ENCODE results near the gene TSPEAR.
A peak's percentile ranks its signal among the peaks of the same experiment; 100 is the strongest.
"Not testable (repeated sequence)": the region's sequence is repeated elsewhere in the genome, so short reads cannot be mapped to it uniquely, and the experiment has no call there.

TSPEAR gene

GRCh38 chr21:44639331-44639655 lies 72.1 kb downstream of the TSPEAR start:
- FAIRE-seq (no peak), DNase-seq (ENCODE audit: insufficient read length, low spot score) (no peak)
- no peak for TF ChIP-seq POU2F2 (IDR thresholded peaks at IDR 0.05; ENCODE audit: low read depth, low read length)
- TF ChIP-seq SPI1 (IDR thresholded peaks at IDR 0.05; ENCODE audit: low read depth, low read length): no peak
- no peak for TF ChIP-seq POLR2A (IDR thresholded peaks at IDR 0.05; ENCODE audit: low read depth, low read length)
- TF ChIP-seq TAF1 (IDR thresholded peaks at IDR 0.05; ENCODE audit: low read depth, low read length): no peak
- no peak for TF ChIP-seq POLR2AphosphoS5 (IDR thresholded peaks at IDR 0.05; ENCODE audit: low read depth, low read length)
- TF ChIP-seq PAX5 (IDR thresholded peaks at IDR 0.05; ENCODE audit: insufficient read depth, low read length, severe bottlenecking): no peak

GRCh38 chr21:44638506-44639330 lies 72.7 kb downstream of the TSPEAR start:
- not testable (repeated sequence) for FAIRE-seq; DNase-seq (ENCODE audit: insufficient read length, low spot score)

DNA sequence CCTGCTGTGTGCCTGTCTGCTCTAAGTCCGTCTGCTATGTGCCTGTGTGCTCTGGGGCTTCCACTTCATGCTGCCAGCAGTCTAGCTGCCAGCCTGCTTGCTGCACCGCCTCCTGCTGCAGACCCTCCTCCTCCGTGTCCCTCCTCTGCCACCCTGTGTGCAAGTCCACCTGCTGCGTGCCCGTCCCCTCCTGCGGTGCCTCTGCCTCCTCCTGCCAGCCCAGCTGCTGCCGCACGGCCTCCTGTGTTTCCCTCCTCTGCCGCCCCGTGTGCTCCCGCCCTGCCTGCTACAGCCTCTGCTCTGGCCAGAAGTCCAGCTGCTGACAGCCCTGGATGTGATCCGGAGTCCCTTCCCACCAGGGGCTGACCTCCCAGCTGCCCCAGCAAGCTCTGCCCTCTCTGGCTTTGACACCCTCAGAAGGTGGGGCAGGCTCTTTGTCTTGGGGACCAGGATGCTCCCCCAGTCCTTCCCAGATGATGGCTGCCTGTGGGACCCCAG lies 73.5 kb downstream of the TSPEAR start:
- DNase-seq (ENCODE audit: insufficient read length, low spot score): not testable (repeated sequence)
- peak; percentile 52 for FAIRE-seq

DNA sequence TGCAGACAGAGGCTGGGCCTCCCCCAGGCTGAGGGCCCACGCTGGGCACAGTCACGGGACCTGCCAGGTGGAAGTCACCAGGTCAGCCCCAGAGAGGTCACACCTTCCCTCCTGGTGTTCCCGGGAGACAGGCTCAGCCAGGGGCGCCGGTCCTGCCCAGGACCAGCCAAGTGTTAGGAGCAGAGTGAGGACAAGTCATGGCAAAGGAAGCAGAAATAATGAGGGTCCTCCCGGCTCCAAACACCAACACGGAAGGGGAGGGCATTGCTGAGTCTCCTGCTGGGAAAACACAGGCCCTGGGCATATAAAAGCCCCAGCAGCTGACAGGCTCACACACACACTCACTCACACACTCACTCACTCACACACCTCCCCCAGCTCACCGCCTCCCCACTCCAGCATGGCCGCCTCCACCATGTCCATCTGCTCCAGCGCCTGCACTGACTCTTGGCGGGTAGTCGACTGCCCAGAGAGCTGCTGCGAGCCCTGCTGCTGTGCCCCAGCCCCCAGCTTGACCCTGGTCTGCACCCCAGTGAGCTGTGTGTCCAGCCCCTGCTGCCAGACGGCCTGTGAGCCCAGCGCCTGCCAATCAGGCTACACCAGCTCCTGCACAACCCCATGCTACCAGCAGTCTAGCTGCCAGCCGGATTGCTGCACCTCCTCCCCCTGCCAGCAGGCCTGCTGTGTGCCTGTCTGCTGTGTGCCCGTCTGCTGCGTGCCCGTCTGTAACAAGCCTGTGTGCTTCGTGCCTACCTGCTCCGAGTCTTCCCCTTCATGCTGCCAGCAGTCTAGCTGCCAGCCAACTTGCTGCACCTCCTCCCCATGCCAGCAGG lies 74.1 kb downstream of the TSPEAR start, which contains the start of gene KRTAP10-10:
Gene KRTAP10-10, plus strand, starts transcription at position 339 of the 833 bp plus-strand sequence. Its CDS starts 62 bp downstream, at position 401.
- DNase-seq (ENCODE audit: insufficient read length, low spot score) (no peak), FAIRE-seq (no peak)
- no peak for TF ChIP-seq POU2F2 (IDR thresholded peaks at IDR 0.05; ENCODE audit: low read depth, low read length)
- no peak for TF ChIP-seq PAX5 (IDR thresholded peaks at IDR 0.05; ENCODE audit: insufficient read depth, low read length, severe bottlenecking)
- no peak for TF ChIP-seq POLR2A (IDR thresholded peaks at IDR 0.05; ENCODE audit: low read depth, low read length)
- TF ChIP-seq TAF1 (IDR thresholded peaks at IDR 0.05; ENCODE audit: low read depth, low read length): no peak
- TF ChIP-seq SPI1 (IDR thresholded peaks at IDR 0.05; ENCODE audit: low read depth, low read length): no peak
- TF ChIP-seq POLR2AphosphoS5 (IDR thresholded peaks at IDR 0.05; ENCODE audit: low read depth, low read length): no peak

DNA sequence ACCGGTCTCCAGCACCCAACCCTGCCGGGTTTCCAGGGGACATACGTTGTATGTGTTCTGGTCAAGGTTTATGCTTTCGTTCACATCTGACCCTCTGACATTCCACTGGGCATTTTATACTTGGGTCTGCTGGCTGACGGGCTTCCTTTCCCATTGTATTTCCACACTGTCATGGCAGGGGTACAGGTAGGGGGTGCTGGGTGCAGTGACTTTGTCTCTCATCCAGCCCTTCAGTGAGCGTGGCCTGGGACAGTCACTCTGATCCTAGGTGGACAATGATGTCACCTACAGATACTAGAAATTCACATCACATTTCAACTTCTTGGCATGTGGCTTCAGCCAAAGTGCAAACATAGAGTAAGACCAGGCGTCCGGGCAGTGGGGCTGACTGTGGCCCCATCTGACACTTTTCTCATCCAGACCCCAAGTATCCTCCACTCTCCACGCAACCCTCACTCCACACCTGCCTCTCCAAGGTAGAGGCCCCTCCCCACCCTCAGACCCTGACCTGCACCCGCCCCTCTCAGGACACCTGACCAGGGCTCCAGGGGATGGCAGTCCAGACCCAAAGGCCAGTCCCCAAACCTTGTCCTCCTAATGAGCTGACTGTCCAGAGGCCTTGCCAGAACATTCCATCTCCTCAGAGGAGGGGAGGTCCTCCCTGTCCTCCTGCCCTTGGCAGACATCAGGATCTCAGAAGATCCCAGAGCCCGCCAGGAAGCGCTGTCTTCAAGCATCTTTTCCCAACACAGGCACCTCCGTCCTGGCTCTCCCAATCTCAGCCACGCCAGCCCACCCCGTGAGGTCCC lies 75.0 kb downstream of the TSPEAR start:
- TF ChIP-seq POLR2AphosphoS5 (IDR thresholded peaks at IDR 0.05; ENCODE audit: low read depth, low read length): no peak
- TF ChIP-seq SPI1 (IDR thresholded peaks at IDR 0.05; ENCODE audit: low read depth, low read length): no peak
- FAIRE-seq (no peak), DNase-seq (ENCODE audit: insufficient read length, low spot score) (no peak)

DNA sequence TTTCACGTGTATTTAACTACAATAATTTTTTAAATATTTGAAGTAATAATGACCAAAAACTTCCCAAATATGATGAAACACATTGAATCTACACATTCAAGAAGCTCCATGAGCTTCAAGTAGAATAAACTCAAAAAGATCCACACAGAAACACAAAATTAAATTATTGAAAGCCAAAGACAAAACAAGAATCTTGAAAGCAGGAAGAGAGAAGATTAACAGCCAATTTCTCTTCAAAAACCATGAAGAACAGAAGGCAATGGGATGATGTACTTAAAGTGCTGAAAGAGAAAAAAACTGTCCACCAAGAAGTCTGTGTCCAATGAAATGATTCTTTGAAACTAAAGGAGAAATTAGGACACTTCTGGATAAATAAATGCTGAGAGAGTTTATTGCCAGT lies 79.3 kb downstream of the TSPEAR start:
- TF ChIP-seq TAF1 (IDR thresholded peaks at IDR 0.05; ENCODE audit: low read depth, low read length) (no peak), PAX5 (IDR thresholded peaks at IDR 0.05; ENCODE audit: insufficient read depth, low read length, severe bottlenecking) (no peak), POLR2A (IDR thresholded peaks at IDR 0.05; ENCODE audit: low read depth, low read length) (no peak), SPI1 (IDR thresholded peaks at IDR 0.05; ENCODE audit: low read depth, low read length) (no peak), POU2F2 (IDR thresholded peaks at IDR 0.05; ENCODE audit: low read depth, low read length) (no peak), POLR2AphosphoS5 (IDR thresholded peaks at IDR 0.05; ENCODE audit: low read depth, low read length) (no peak)
- DNase-seq (ENCODE audit: insufficient read length, low spot score): no peak
- FAIRE-seq: no peak

DNA sequence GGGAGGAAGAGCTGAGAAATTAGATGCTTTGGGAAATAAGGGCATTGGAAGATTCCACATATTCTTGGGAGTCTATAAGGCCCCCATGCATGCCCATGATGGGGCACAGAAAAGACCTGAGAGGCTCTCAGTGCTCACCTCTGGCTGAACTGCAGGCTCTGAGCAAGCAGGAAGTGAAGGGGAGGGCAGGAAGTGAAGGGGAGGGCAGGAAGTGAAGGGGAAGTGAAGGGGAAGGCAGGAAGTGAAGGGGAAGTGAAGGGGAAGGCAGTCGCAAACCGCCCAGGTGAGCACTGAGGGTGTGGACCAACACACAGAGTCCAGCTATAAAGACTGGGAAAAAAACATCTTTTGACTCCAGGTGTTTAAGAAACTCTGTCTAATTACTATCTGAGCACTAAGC lies 80.9 kb downstream of the TSPEAR start:
- TF ChIP-seq POLR2AphosphoS5 (IDR thresholded peaks at IDR 0.05; ENCODE audit: low read depth, low read length) (no peak), SPI1 (IDR thresholded peaks at IDR 0.05; ENCODE audit: low read depth, low read length) (no peak), PAX5 (IDR thresholded peaks at IDR 0.05; ENCODE audit: insufficient read depth, low read length, severe bottlenecking) (no peak), POU2F2 (IDR thresholded peaks at IDR 0.05; ENCODE audit: low read depth, low read length) (no peak), TAF1 (IDR thresholded peaks at IDR 0.05; ENCODE audit: low read depth, low read length) (no peak), POLR2A (IDR thresholded peaks at IDR 0.05; ENCODE audit: low read depth, low read length) (no peak)
- FAIRE-seq: no peak
- DNase-seq (ENCODE audit: insufficient read length, low spot score): no peak

DNA sequence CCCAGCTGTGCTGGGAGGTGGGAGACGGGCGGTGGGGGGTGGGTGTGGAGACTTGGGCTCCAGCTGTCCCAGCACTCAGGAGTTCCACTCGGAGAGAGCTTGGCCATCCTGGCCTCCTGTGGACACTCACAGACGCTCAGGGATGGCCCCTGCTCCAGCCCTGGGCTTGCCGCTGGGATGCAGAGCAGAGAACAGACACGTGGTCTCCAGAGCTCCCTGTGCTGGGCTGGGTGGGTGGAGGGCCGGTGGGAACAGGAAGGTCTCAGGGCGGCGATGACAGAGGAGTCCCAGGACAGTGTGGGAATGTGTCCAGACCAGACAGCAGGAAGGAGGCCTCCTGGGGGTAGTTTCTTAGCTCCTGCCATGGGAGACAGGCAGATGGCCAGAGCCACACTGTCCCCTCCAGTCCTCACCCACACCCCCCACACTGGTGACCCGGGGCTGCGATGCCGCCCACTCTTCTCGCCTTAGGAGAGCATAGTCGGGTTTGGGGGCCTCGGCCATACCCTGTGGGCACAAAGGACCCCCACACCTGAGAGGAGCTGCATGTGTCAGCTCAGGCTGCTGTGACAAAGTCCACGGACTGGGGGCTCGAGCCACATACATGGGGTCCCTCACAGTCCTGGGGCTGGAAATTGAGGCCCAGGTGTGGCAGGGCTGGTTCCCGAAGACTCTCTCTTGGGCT lies 82.5 kb downstream of the TSPEAR start:
- FAIRE-seq: no peak
- DNase-seq (ENCODE audit: insufficient read length, low spot score): no peak
- TF ChIP-seq PAX5 (IDR thresholded peaks at IDR 0.05; ENCODE audit: insufficient read depth, low read length, severe bottlenecking) (no peak), POLR2AphosphoS5 (IDR thresholded peaks at IDR 0.05; ENCODE audit: low read depth, low read length) (no peak), TAF1 (IDR thresholded peaks at IDR 0.05; ENCODE audit: low read depth, low read length) (no peak), SPI1 (IDR thresholded peaks at IDR 0.05; ENCODE audit: low read depth, low read length) (no peak), POU2F2 (IDR thresholded peaks at IDR 0.05; ENCODE audit: low read depth, low read length) (no peak), POLR2A (IDR thresholded peaks at IDR 0.05; ENCODE audit: low read depth, low read length) (no peak)

DNA sequence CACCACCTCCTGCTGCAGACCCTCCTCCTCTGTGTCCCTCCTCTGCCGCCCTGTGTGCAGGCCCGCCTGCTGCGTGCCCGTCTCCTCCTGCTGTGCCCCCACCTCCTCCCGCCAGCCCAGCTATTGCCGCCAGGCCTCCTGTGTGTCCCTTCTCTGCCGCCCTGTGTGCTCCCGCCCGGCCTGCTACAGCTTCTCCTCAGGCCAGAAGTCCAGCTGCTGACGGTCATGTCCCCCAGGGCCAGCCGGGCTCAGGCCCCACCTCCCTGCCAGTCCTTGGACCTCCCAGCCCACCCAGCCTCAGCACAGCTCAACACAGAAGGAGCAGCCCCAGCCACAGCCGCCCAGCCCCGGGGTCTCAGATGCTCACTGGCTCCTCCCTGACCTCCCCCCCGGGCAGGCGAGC lies 83.5 kb downstream of the TSPEAR start:
- DNase-seq (ENCODE audit: insufficient read length, low spot score); FAIRE-seq: not testable (repeated sequence)

- not testable (repeated sequence) for FAIRE-seq; DNase-seq (ENCODE audit: insufficient read length, low spot score)
These were observed 84.1 kb downstream of the TSPEAR start for GRCh38 chr21:44627181-44627822.
